CD4-positive, CD25-positive, alpha-beta regulatory T cell (primary cell): ENCODE results near the gene DGKB. TPM values are rescaled to one million over a fixed set of nuclear protein-coding genes. Genes with fewer than 3 reads are reported as not detected.

Experiments
- ATAC-seq, 2 donors: fragments of 150-1000 bp; cut with Tn5 transposase; one replicate each; pipeline ENCODE4 v1.10.0; 2021; ENCODE audit warnings: low read depth in 2 of 2, moderate number of reproducible peaks in 2 of 2, moderate library complexity in 1 of 2
- DNase-seq, 3 donors: peaks; one replicate each; pipeline versions ENCODE4 v3.0.0 to v3.0.0-alpha.2; 2012 to 2022; ENCODE audit warnings: mixed read lengths in 1 of 3
- H3K27ac ChIP-seq: one replicate; pipeline ENCODE4 v1.7.0; 2013; ENCODE audit warnings: mild to moderate bottlenecking, low read length; ENCODE audit not compliant: insufficient read depth, poor library complexity, severe bottlenecking
- H3K27me3 ChIP-seq: one replicate; pipeline ENCODE4 v1.7.0; 2013; ENCODE audit warnings: low read length; ENCODE audit not compliant: control insufficient read depth, insufficient read depth
- H3K36me3 ChIP-seq: one replicate; pipeline ENCODE4 v1.7.0; 2013; ENCODE audit warnings: mild to moderate bottlenecking, low read length, moderate library complexity; ENCODE audit not compliant: control insufficient read depth, insufficient read depth
- H3K4me1 ChIP-seq: 2 replicates; pipeline ENCODE4 v1.7.0; 2013; ENCODE audit warnings: mild to moderate bottlenecking, low read length; ENCODE audit not compliant: insufficient read depth, control insufficient read depth, poor library complexity, severe bottlenecking
- H3K4me3 ChIP-seq: one replicate; pipeline ENCODE4 v1.7.0; 2013; ENCODE audit warnings: low read depth, mild to moderate bottlenecking, low read length, moderate library complexity
- H3K9me3 ChIP-seq, 2 experiments: 1 replicate in 1 of 2; 2 replicates in 1 of 2; pipeline ENCODE4 v1.7.0; 2013; ENCODE audit warnings: low read length in 2 of 2, mild to moderate bottlenecking in 1 of 2, moderate library complexity in 1 of 2; ENCODE audit not compliant: control insufficient read depth in 2 of 2
- H3K27ac Mint-ChIP-seq, 3 donors: one replicate each; pipeline ENCODE4 v1.8.0; 2020 to 2022; ENCODE audit warnings: mild to moderate bottlenecking in 3 of 3, mixed read lengths in 3 of 3, moderate library complexity in 2 of 3
- H3K27me3 Mint-ChIP-seq: one replicate; pipeline ENCODE4 v1.8.0; 2022; ENCODE audit warnings: mild to moderate bottlenecking, mixed read lengths
- H3K36me3 Mint-ChIP-seq: one replicate; pipeline ENCODE4 v1.8.0; 2020; ENCODE audit warnings: mixed read lengths
- H3K4me1 Mint-ChIP-seq, 4 donors: one replicate each; pipeline ENCODE4 v1.8.0; 2020 to 2022; ENCODE audit warnings: mixed read lengths in 4 of 4, mild to moderate bottlenecking in 1 of 4
- H3K4me3 Mint-ChIP-seq, 4 donors: one replicate each; pipeline ENCODE4 v1.8.0; 2020 to 2022; ENCODE audit warnings: mild to moderate bottlenecking in 4 of 4, mixed read lengths in 4 of 4, moderate library complexity in 3 of 4
- H3K9me3 Mint-ChIP-seq, 7 donors: one replicate each; pipeline ENCODE4 v1.8.0; 2020 to 2022; ENCODE audit warnings: mixed read lengths in 7 of 7, mild to moderate bottlenecking in 3 of 7, moderate library complexity in 2 of 7
- polyA plus RNA-seq, 4 donors: library from polyadenylated mRNA; unstranded; fragments of 300-500 nt; fragmentation: Illumina TruSeq; gene quantifications; one replicate each; pipeline ENCODE4 v1.2.3, GENCODE V29; 2021
- total RNA-seq: library from RNA; stranded (reverse); gene quantifications from one replicate; pipeline ENCODE4 v1.2.3, GENCODE V29; 2022

Gene DGKB
- total and polyA plus RNA-seq, 5 donors from 2014 or later: not detected

GRCh38 chr7:14305233-14305866, 597.2 kb downstream of the DGKB start:
- Mint-ChIP-seq H3K9me3 (peaks cover 0 to 17% (median 4%) of the 10 kb centered on the region in 7 donors), H3K27me3 (no peaks in the 10 kb centered on the region), H3K36me3 (no peaks in the 10 kb centered on the region), H3K4me3 (no peak overlapping the region), H3K4me1 (no peaks in the 10 kb centered on the region), H3K27ac (no peak overlapping the region)
- no peaks in the 10 kb centered on the region for H3K27me3 ChIP-seq
- no peaks in the 10 kb centered on the region for H3K9me3 ChIP-seq
- no peaks in the 10 kb centered on the region for H3K36me3 ChIP-seq
- no peaks in the 10 kb centered on the region for H3K4me1 ChIP-seq
- no peak for DNase-seq
- no peak overlapping the region for H3K27ac ChIP-seq
- ATAC-seq: no peak
- H3K4me3 ChIP-seq: no peak overlapping the region

GRCh38 chr7:14303536-14303935, 599.0 kb downstream of the DGKB start:
- H3K4me3 Mint-ChIP-seq: no peak overlapping the region
- H3K27me3 Mint-ChIP-seq: no peaks in the 10 kb centered on the region

GRCh38 chr7:14294637-14295036, 607.9 kb downstream of the DGKB start:
- no peak overlapping the region for H3K27ac Mint-ChIP-seq
- no peaks in the 10 kb centered on the region for H3K36me3 Mint-ChIP-seq
- no peaks in the 10 kb centered on the region for H3K27me3 Mint-ChIP-seq
- H3K4me3 Mint-ChIP-seq: no peak overlapping the region
- Histone ChIP-seq H3K36me3 (no peaks in the 10 kb centered on the region), H3K4me3 (no peak overlapping the region), H3K27ac (no peak overlapping the region), H3K4me1 (no peaks in the 10 kb centered on the region), H3K9me3 (peaks cover 0 to 3% of the 10 kb centered on the region in 2 experiments), H3K27me3 (no peaks in the 10 kb centered on the region)
- ATAC-seq: no peak
- H3K9me3 Mint-ChIP-seq: peaks cover 0 to 19% (median 4%) of the 10 kb centered on the region in 7 donors
- H3K4me1 Mint-ChIP-seq: no peaks in the 10 kb centered on the region
- no peak for DNase-seq

More at GRCh38 chr7:14303536-14303935, 599.0 kb downstream of the DGKB start:
- Mint-ChIP-seq H3K4me1 (no peaks in the 10 kb centered on the region), H3K27ac (no peak overlapping the region), H3K9me3 (peaks cover 0 to 11% (median 3%) of the 10 kb centered on the region in 7 donors), H3K36me3 (no peaks in the 10 kb centered on the region)
- Histone ChIP-seq H3K27me3 (no peaks in the 10 kb centered on the region), H3K27ac (no peak overlapping the region), H3K4me3 (no peak overlapping the region), H3K9me3 (no peaks in the 10 kb centered on the region), H3K4me1 (no peaks in the 10 kb centered on the region), H3K36me3 (no peaks in the 10 kb centered on the region)
- DNase-seq (no peak), ATAC-seq (no peak)

- Histone ChIP-seq H3K4me1 (no peaks in the 10 kb centered on the region), H3K9me3 (peaks cover 0 to 3% of the 10 kb centered on the region in 2 experiments), H3K27ac (no peak overlapping the region), H3K4me3 (no peak overlapping the region), H3K27me3 (no peaks in the 10 kb centered on the region), H3K36me3 (no peaks in the 10 kb centered on the region)
- H3K4me3 Mint-ChIP-seq: no peak overlapping the region
- no peaks in the 10 kb centered on the region for H3K36me3 Mint-ChIP-seq
- no peak for DNase-seq
- peaks cover 0 to 19% (median 4%) of the 10 kb centered on the region in 7 donors for H3K9me3 Mint-ChIP-seq
- H3K4me1 Mint-ChIP-seq: no peaks in the 10 kb centered on the region
- H3K27me3 Mint-ChIP-seq: no peaks in the 10 kb centered on the region
- no peak for ATAC-seq
- H3K27ac Mint-ChIP-seq: no peak overlapping the region
Measured at GRCh38 chr7:14293434-14293833, 609.1 kb downstream of the DGKB start.

GRCh38 chr7:14292737-14293136, 609.8 kb downstream of the DGKB start:
- DNase-seq: no peak
- Histone ChIP-seq H3K27me3 (no peaks in the 10 kb centered on the region), H3K4me3 (no peak overlapping the region), H3K9me3 (peaks cover 0 to 3% of the 10 kb centered on the region in 2 experiments), H3K4me1 (no peaks in the 10 kb centered on the region), H3K27ac (no peak overlapping the region), H3K36me3 (no peaks in the 10 kb centered on the region)
- no peak for ATAC-seq
- no peaks in the 10 kb centered on the region for H3K27me3 Mint-ChIP-seq
- H3K27ac Mint-ChIP-seq: no peak overlapping the region
- H3K4me1 Mint-ChIP-seq: no peaks in the 10 kb centered on the region
- no peaks in the 10 kb centered on the region for H3K36me3 Mint-ChIP-seq
- H3K4me3 Mint-ChIP-seq: no peak overlapping the region
- peaks cover 0 to 19% (median 4%) of the 10 kb centered on the region in 7 donors for H3K9me3 Mint-ChIP-seq

GRCh38 chr7:14289957-14290356, 612.6 kb downstream of the DGKB start:
- Mint-ChIP-seq H3K27me3 (no peaks in the 10 kb centered on the region), H3K4me3 (no peak overlapping the region), H3K36me3 (no peaks in the 10 kb centered on the region), H3K9me3 (peaks cover 0 to 12% (median 3%) of the 10 kb centered on the region in 7 donors), H3K4me1 (no peaks in the 10 kb centered on the region), H3K27ac (no peak overlapping the region)
- H3K36me3 ChIP-seq: no peaks in the 10 kb centered on the region
- peaks cover 0 to 3% of the 10 kb centered on the region in 2 experiments for H3K9me3 ChIP-seq
- H3K27ac ChIP-seq: no peak overlapping the region
- no peaks in the 10 kb centered on the region for H3K27me3 ChIP-seq
- H3K4me3 ChIP-seq: no peak overlapping the region
- ATAC-seq: no peak
- no peaks in the 10 kb centered on the region for H3K4me1 ChIP-seq
- no peak for DNase-seq

GRCh38 chr7:14288701-14289100, 613.9 kb downstream of the DGKB start:
- H3K4me1 ChIP-seq: no peaks in the 10 kb centered on the region
- DNase-seq: no peak
- H3K36me3 ChIP-seq: no peaks in the 10 kb centered on the region
- H3K27ac ChIP-seq: no peak overlapping the region
- Mint-ChIP-seq H3K4me1 (no peaks in the 10 kb centered on the region), H3K27ac (no peak overlapping the region), H3K27me3 (no peaks in the 10 kb centered on the region), H3K4me3 (no peak overlapping the region), H3K36me3 (no peaks in the 10 kb centered on the region), H3K9me3 (peaks cover 0 to 9% (median 3%) of the 10 kb centered on the region in 7 donors)
- peaks cover 0 to 3% of the 10 kb centered on the region in 2 experiments for H3K9me3 ChIP-seq
- H3K4me3 ChIP-seq: no peak overlapping the region
- ATAC-seq: no peak
- H3K27me3 ChIP-seq: no peaks in the 10 kb centered on the region

GRCh38 chr7:14287398-14287797, 615.2 kb downstream of the DGKB start:
- Histone ChIP-seq H3K36me3 (no peaks in the 10 kb centered on the region), H3K27ac (no peak overlapping the region), H3K27me3 (no peaks in the 10 kb centered on the region), H3K4me1 (no peaks in the 10 kb centered on the region), H3K9me3 (peaks cover 0 to 3% of the 10 kb centered on the region in 2 experiments), H3K4me3 (no peak overlapping the region)
- H3K36me3 Mint-ChIP-seq: no peaks in the 10 kb centered on the region
- H3K4me3 Mint-ChIP-seq: no peak overlapping the region
- no peaks in the 10 kb centered on the region for H3K27me3 Mint-ChIP-seq
- DNase-seq: no peak
- ATAC-seq: no peak
- H3K9me3 Mint-ChIP-seq: peaks cover 0 to 4% (median 0%) of the 10 kb centered on the region in 7 donors
- H3K27ac Mint-ChIP-seq: no peak overlapping the region
- H3K4me1 Mint-ChIP-seq: no peaks in the 10 kb centered on the region
